Right ventricle myocardium inferior (tissue), 1 donor: ENCODE measurements around the gene ZNF148. TPM values are rescaled to one million over a fixed set of nuclear protein-coding genes. Genes with fewer than 3 reads are reported as not detected.

Experiments used
- ATAC-seq: fragments of 200-7000 bp; cut with Tn5 transposase; one replicate; pipeline ENCODE4 v1.9.1; 2020; ENCODE audit warnings: mild to moderate bottlenecking, moderate library complexity
- DNase-seq: peaks from one replicate; pipeline ENCODE4 v3.0.0; 2021; ENCODE audit errors: missing footprints
- intact Hi-C: fragments of 100-400 bp; cut with DNase I; formaldehyde crosslinking; loops from one replicate; pipeline ENCODE4 v1.11.0; 2022
- total RNA-seq: library from RNA; stranded (reverse); fragmentation: NEBNext Ultra II Directional; extraction: Animal tissue kit (Norgen Biotek cat#: 25700); gene quantifications from one replicate; pipeline ENCODE4 v1.2.1, GENCODE V29; 2021
- donor health status: DM: no; HTN: yes; CAD: no; lungs with severe emphysema.

Gene ZNF148
- total RNA-seq, 1 donor from 2014 or later, result 43.7 TPM

DNA sequence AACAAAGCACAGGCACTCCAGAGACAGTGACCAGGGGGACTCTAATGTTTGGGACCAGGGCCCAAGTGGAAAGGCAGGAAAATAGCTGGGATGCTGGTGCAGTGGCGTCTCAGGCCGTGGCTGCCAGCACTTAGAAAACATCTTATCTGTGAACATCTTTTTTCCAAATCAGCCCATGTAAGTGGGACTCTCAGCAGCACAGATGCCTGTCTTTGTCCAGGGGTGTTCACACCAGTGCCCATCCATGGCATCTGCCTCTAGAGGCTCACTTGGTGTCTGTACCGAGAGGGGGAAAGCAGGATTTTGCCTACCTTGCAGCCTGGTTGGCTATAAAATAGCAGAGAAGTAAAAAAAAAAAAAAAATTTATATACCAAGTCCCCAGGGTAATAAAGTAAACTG lies 189.3 kb downstream of the ZNF148 start:
- no peak for DNase-seq
- ATAC-seq, result no peak
- intact Hi-C loops, result no loop called here

DNA sequence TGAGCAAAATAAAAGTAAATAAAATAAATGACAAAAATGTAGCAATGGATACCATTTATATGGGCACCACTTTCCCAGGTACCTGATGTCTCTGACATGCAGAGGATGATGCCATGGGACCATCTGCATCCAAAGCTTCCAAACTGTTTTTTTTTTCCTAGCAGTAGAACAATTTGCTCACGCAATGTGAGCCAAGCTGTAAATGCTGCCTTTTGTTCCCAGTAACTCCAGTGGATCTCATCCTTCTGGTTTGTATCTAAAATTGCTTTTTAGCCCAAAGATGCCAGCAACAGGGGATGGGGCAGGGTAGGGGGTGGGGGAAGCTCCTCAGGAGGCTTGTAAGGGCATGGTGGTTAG lies 195.3 kb downstream of the ZNF148 start:
- ATAC-seq (no peak), DNase-seq (no peak)
- intact Hi-C loops, result no loop called here

DNA sequence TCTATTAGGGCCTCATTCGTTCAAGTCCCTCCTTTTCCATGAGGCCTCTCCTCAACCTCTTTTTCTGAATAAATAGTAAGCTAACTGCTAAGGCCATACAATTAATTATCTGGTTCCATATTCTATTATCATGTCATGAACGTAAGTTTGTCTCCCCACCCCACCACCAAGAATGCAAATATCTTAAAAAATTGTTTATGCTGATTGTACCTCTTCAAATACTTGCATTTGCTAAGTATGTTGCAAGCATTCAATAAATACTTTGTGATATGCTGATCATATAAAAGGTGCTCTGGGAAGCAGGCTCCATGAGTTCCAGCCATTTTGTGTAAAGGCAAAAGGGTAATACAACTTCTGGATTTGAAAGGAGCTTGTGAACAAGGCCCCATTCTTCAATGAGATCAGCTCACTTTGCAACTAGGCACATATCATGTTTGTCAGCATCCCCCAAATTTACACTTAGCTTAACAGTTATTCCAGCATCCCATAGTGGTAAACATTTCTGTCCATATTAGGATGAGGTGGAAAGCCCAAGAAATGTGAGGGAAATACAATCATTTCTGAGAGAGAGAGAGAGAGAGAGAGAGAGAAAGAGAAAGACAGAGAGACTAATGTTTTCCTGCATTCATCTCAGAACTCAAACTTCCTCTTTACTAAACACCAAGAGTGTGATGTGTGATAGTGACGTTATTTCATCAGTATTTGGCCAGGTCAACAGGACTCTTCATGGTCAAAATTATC lies 195.8 kb downstream of the ZNF148 start:
- DNase-seq, result no peak
- intact Hi-C loops, result no loop called here
- ATAC-seq, result no peak

DNA sequence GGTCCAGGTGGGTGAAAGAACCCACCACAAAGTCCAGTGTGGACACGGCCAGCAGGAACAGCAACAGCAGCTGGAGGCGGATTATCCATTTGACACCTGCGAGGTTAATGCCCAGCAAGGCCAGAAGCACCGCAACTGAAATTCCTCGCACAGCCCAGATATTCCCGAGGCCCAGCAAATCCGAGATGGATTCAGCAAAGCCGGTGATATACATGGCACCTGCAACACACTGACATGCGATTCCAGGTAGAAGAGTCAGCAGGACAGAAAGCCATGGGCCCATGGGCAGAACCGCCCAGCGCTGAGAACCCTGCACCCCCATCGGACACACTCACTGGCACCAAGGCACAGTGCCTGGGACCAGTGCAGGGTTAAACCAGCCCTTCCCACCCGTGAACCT lies 197.4 kb downstream of the ZNF148 start:
- ATAC-seq (no peak), DNase-seq (no peak)
- intact Hi-C loops, result no loop called here

Other genes starting within 250 kb of the ZNF148 start
- 0.19 TPM for gene SLC12A8, start 162.6 kb downstream of the ZNF148 start, total RNA-seq
- 19.8 TPM for gene SNX4, start 144.9 kb upstream of the ZNF148 start, total RNA-seq
- gene OSBPL11, start 220.2 kb upstream of the ZNF148 start, total RNA-seq, result 9.5 TPM